Stimulated activated effector memory CD8-positive, alpha-beta T cell treated with anti-CD3 and anti-CD28 coated beads, Interleukin-12 subunit alpha, Interleukin-12 subunit beta, amount 100 ng/mL, for 72 hours (primary cell): Measurements from ENCODE around the gene SLC17A7.

Experiments
- ATAC-seq: fragments of 150-1000 bp; cut with Tn5 transposase; 2 replicates; pipeline ENCODE4 v1.10.0; 2021
- DNase-seq, 2 donors: peaks; one replicate each; pipeline ENCODE4 v3.0.0; 2021 to 2022; ENCODE audit warnings: low spot score in 2 of 2
- H3K27ac Mint-ChIP-seq: one replicate; pipeline ENCODE4 v1.8.0; 2022; ENCODE audit warnings: mild to moderate bottlenecking, mixed read lengths
- H3K36me3 Mint-ChIP-seq: one replicate; pipeline ENCODE4 v1.8.0; 2022; ENCODE audit warnings: mild to moderate bottlenecking, mixed read lengths
- H3K4me1 Mint-ChIP-seq: one replicate; pipeline ENCODE4 v1.8.0; 2022; ENCODE audit warnings: mixed read lengths
- H3K4me3 Mint-ChIP-seq: one replicate; pipeline ENCODE4 v1.8.0; 2022; ENCODE audit warnings: mild to moderate bottlenecking, mixed read lengths
- H3K9me3 Mint-ChIP-seq: one replicate; pipeline ENCODE4 v1.8.0; 2022; ENCODE audit warnings: mixed read lengths

SLC17A7 gene

DNA sequence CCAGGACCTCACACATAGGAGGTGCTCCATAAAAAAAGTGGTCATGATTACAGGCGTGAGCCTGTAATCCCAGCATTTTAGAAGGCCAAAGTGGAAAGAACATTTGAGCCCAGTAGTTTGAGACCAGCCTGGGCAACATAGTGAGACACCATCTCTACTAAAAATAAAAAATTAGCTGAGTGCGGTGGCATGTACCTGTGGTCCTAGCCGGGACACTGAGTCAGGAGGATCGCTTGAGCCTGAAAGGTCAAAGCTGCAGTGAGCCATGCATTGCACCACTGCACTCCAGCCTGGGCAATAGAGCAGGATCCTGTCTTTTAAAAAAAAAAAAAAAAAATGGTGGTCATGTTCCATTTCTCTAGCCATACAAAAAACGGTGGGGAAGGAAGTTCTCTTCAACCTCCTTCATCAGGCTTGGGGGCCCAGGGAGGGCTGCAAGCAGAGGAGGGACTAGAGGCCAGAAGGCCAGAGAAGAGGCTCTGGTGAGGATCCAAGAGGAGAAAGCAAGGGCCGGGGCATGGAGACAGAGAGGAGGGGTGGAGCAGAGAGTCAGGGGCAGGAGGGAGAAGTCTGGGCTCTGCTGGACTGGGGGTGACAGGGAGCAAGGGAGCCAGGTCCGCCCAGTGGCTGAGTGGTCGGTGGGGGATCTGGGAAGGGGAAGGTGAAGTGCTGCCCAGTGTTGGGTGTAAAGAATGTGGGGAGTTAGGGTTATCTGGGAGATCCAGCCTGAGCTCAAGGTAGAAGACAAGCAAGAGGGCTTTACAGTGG lies 44.4 kb downstream of the SLC17A7 start:
- H3K9me3 Mint-ChIP-seq = no peaks in the 10 kb centered on the region
- no peaks in the 10 kb centered on the region for H3K36me3 Mint-ChIP-seq
- ATAC-seq = no peak
- H3K27ac Mint-ChIP-seq = peak overlapping the region; percentile 29
- H3K4me3 Mint-ChIP-seq = no peak overlapping the region
- DNase-seq = no peak
- H3K4me1 Mint-ChIP-seq = peaks cover 11% of the 10 kb centered on the region

DNA sequence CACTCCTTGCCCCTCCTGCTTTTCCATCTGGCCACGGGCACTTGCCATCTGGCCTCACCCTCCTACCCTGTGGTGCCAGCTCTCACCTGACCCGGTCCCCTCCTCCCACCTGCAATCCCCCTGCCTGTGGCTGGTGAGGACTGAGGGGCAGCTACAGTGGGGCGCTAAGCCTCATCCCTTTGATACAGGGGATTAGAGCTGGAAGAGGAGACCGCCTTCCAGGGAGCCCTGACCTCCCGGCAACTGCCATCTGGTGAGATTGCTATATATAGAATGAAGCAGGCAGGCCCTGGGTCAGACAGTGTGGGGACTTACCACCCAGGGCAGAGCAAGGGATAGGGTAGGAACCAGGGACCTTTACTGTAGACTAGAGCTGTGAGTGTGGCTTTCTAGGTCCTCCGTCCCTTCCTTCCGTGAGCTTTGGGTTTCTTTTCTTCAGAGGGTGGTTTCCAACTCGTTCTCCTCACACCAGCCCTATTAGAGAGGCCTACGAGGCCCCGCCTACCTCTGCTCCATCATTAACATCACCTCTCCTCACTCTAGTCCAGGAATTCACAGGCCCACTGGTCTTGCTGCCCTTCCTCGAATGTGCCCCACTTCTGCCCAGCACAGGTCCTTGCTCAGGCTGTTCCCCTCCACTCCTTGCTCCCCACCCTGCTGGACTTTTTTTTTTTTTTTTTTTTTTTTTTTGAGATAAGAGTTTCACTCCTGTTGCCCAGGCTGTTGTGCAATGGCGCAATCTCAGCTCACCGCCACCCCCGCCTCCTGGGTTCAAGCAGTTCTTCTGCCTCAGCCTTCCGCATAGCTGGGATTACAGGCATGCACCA lies 45.5 kb downstream of the SLC17A7 start:
- ATAC-seq = no peak
- no peak for DNase-seq
- H3K9me3 Mint-ChIP-seq = no peaks in the 10 kb centered on the region
- no peak overlapping the region for H3K27ac Mint-ChIP-seq
- H3K4me3 Mint-ChIP-seq = no peak overlapping the region
- peaks cover 18% of the 10 kb centered on the region for H3K4me1 Mint-ChIP-seq
- no peaks in the 10 kb centered on the region for H3K36me3 Mint-ChIP-seq

DNA sequence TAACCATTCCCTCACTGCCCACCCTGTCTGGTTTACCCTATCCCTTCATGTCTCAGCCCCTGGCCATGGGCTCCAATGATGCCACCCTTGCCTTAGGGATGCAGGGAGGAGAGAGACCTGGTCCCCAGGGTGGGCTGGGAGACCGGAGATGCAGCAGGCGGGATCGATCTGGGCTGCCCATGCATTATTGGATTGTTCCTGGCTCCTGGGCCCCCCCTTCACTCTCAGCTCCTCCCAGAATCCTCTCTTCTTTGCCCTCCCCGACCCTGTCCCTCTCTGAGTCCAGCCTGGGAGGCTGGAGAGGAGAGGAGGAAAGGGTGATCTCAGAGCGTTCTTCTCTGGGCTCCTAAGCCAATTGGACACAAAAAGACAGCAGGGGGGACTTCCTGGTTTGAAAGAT lies 47.4 kb downstream of the SLC17A7 start:
- no peaks in the 10 kb centered on the region for H3K9me3 Mint-ChIP-seq
- H3K27ac Mint-ChIP-seq = no peak overlapping the region
- no peak for ATAC-seq
- peaks cover 18% of the 10 kb centered on the region for H3K4me1 Mint-ChIP-seq
- DNase-seq = no peak
- H3K36me3 Mint-ChIP-seq = no peaks in the 10 kb centered on the region
- H3K4me3 Mint-ChIP-seq = no peak overlapping the region

DNA sequence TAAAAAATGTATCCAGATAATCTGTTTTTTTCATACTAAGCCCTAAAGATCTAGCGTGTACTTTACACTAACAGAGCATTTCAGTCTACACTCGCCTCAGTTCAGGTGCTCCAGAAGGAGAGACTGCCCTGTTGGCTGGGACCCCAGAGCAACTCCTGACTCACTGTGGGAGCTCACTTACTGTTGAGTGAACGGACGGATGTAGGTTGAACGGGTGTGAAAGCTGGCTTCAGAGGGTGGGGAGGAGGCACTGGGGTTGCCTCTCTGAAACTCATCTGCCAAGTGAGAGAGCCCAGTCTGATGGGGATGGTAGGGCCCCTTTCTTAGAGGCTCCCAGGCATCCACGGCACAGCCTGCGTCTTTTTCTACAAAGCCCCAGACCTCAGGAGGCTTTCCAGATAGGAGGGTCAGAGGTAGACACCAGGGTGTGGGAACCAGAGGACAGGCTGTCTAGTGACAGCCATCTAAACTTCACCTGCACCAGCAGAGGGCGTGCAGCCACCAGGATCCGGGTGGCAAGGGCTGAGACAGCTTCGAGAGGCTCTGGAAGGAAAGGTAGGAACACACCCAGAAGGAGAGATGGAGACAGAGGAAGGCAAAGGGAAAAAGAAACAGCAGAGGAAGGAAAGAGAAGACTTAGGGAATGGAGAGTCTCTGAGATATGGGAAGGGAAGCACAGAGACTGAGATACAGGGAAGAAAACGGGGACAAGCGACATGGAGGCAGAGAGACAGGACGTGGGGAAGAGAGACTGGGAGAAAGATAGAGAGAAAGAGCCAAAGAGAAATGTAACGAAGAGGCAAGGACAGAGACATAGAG lies 49.5 kb downstream of the SLC17A7 start:
- H3K9me3 Mint-ChIP-seq = no peaks in the 10 kb centered on the region
- DNase-seq (peak; percentile 67 to 81), ATAC-seq (peak; percentile 93)
- H3K27ac Mint-ChIP-seq = peak overlapping the region; percentile 21
- H3K4me1 Mint-ChIP-seq = peaks cover 12% of the 10 kb centered on the region
- no peak overlapping the region for H3K4me3 Mint-ChIP-seq
- H3K36me3 Mint-ChIP-seq = peaks cover 7% of the 10 kb centered on the region

DNA sequence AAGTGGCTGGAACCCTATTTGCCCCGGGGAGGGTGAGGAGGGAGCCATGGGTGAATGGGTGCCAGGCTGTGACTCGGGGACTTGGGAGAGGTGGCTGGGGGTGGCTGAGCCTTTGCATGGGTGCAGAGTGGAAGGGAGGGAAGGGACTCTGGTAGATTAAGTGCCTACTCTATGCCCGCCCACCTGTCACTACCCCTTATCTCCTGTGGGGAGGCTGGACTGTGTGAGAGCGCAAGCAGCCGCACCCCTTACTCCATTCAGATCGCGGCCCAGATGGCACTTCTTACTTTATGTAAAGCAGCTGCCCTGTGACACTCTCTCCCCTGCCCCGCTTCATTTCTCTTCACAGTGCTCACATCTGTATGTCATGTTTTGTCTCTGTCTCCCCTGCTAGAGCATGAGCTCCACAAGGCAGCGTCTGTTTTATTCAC lies 50.4 kb downstream of the SLC17A7 start:
- no peaks in the 10 kb centered on the region for H3K9me3 Mint-ChIP-seq
- peaks cover 7% of the 10 kb centered on the region for H3K36me3 Mint-ChIP-seq
- DNase-seq (no peak), ATAC-seq (no peak)
- H3K27ac Mint-ChIP-seq = no peak overlapping the region
- H3K4me3 Mint-ChIP-seq = no peak overlapping the region
- peaks cover 12% of the 10 kb centered on the region for H3K4me1 Mint-ChIP-seq

DNA sequence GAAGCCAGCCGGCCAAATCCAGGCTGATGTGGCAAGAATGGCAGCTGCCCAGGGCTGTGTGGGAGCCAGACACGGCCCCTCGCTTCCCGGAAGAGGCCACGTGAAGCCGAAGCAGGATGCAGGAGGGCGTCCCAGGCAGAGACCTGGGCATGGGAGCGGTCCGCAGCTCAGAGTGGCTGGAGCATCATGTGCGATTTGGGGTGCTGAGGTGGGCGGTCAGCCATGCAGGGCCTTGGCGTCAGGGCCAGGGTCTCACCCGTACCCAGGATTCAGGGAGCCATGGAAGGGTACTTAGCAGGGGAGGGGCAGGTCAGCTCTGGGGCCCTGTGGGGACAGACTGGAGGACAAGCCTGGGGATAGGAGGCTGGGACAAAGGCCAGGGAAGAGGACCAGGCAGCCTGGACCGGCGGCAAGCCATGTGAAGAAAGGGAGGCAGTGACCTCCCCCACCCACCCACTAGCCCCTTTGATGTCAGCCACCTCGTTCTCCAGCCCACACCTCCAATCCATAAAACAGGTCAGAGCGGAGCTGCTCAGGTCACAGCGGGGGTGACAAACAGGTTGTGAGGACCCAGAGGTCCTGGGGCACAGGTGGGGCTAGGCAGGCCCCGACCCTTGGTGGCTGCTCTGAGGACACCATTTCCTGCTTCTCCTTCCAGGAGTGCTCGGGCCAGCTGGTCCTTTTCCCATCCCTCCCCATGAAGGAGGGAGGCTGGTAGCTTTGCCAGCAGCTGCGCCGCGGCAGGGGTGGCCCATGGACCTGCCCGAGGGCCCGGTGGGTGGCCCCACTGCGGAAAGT lies 51.0 kb downstream of the SLC17A7 start:
- Mint-ChIP-seq H3K4me3 (no peak overlapping the region), H3K36me3 (peaks cover 7% of the 10 kb centered on the region), H3K4me1 (peaks cover 12% of the 10 kb centered on the region), H3K27ac (peak overlapping the region; percentile 63), H3K9me3 (no peaks in the 10 kb centered on the region)
- ATAC-seq (no peak), DNase-seq (no peak)

DNA sequence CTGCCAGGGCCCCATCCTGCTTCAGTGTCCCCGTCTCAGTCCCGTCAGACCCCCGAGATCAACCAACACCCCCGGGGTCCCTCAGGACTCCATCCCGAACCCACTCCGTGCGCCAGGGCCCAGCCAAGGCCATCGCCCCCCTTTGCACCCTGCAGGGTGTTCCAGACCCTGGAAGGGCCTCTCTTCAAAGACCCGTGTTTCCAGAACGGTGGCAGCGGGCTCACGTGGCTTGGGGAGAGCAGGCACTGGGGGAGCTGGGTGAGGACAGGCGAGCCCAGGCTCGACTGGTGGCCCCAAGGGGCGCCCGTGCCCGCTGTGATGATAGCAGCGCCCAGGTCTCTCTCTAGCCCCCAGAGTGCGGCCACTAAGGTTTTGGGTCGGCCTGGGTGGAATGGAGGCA lies 51.9 kb downstream of the SLC17A7 start:
- Mint-ChIP-seq H3K4me3 (no peak overlapping the region), H3K27ac (no peak overlapping the region), H3K36me3 (peaks cover 7% of the 10 kb centered on the region), H3K9me3 (no peaks in the 10 kb centered on the region), H3K4me1 (peaks cover 12% of the 10 kb centered on the region)
- DNase-seq (no peak), ATAC-seq (no peak)

DNA sequence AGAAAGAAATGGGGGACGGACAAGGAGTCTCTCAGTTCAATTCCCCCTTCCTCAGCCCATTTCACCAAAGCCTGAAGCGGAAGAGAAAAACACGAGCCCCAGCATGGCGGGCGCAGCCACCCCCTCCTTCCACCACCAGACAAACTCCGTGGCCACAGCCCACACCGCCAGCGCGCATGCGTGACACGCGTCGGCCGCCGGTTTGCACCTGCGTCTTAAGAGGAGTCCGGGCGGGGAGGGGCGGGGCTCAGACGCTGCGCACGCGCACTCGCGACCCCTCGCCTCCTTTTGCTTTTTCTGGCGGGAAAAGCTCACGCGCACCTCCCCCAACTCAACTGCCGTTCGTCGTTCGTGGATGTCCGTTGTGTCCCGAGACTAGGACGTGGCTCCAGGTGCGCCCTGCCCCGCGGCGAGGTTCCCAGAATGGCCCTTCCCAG lies 53.4 kb downstream of the SLC17A7 start, which contains the start of gene KASH5:
KASH5 (plus strand) TSS at position 314 of the 437 bp plus-strand sequence. CDS start 2,635 bp downstream, outside the sequence.
- H3K4me1 Mint-ChIP-seq = peaks cover 12% of the 10 kb centered on the region
- ATAC-seq (peak; percentile 45), DNase-seq (peak; percentile 38 to 86)
- H3K36me3 Mint-ChIP-seq = peaks cover 7% of the 10 kb centered on the region
- peak within 1 kb of the TSS; percentile 33 for H3K4me3 Mint-ChIP-seq
- H3K9me3 Mint-ChIP-seq = no peaks in the 10 kb centered on the region
- no peak within 1 kb of the TSS for H3K27ac Mint-ChIP-seq

DNA sequence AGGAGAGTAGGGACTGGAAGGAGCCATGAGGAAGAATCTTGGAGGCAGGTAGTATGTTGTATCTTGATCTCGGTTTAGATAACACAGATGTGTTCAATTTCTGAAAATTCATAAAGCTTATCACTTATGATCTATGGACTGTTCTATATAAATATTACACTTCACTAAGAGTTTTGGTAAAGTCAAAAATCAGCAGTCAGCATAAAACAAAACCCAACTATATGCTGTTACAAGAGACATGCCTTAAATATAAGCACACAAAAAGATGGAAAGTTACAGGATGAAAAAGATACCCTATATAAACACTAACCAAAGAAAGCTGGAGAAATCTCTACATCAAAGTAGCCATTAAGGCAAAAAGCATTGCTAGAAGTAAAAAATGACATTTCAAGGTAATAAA lies 57.7 kb downstream of the SLC17A7 start:
- no peak overlapping the region for H3K4me3 Mint-ChIP-seq
- H3K9me3 Mint-ChIP-seq = peaks cover 7% of the 10 kb centered on the region
- H3K36me3 Mint-ChIP-seq = peaks cover 7% of the 10 kb centered on the region
- DNase-seq (no peak), ATAC-seq (no peak)
- no peaks in the 10 kb centered on the region for H3K4me1 Mint-ChIP-seq
- no peak overlapping the region for H3K27ac Mint-ChIP-seq

DNA sequence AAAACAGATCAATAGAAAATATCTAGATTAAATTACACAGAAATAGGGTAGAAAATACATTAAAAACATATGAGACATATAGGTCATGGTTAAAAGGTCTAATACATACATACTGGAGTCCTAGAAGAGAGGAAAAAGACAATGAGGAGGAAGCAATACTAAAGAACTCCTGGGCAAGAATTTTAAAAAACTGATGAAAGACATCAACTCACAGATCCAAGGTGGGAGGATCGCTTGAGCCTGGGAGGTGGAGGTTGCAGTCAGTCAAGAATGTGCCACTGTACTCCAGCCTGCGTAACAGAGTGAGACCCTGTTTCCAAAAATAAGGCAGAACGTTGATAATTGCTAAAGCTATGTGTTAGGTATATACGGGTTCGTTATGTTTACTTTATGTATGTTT lies 58.7 kb downstream of the SLC17A7 start:
- no peaks in the 10 kb centered on the region for H3K4me1 Mint-ChIP-seq

DNA sequence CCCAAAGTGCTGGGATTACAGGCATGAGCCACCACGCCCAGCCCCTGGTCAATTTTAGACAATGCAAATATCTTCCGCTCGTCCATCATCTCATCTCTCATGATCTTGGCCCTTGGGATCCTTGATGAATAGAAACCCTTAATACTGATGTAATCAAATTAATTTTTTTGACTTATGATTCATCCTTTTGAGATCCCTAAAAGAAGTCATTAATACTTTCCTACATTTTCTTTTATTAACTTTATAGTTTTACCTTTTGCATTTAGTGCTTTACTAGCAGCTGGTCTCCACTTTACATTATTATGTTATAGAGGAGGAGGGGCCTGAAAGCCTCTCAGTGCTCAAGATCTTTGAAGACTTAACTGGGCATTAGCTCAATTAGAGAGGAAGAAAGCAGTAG lies 60.9 kb downstream of the SLC17A7 start:
- no peaks in the 10 kb centered on the region for H3K36me3 Mint-ChIP-seq
- ATAC-seq = no peak

More for the DNA sequence above, 58.7 kb downstream of the SLC17A7 start:
- H3K9me3 Mint-ChIP-seq = peaks cover 7% of the 10 kb centered on the region
- DNase-seq (no peak), ATAC-seq (no peak)
- H3K36me3 Mint-ChIP-seq = peaks cover under 1% of the 10 kb centered on the region
- no peak overlapping the region for H3K27ac Mint-ChIP-seq
- H3K4me3 Mint-ChIP-seq = no peak overlapping the region

More for the DNA sequence above, 60.9 kb downstream of the SLC17A7 start:
- no peak for DNase-seq
- Mint-ChIP-seq H3K4me1 (no peaks in the 10 kb centered on the region), H3K27ac (peak overlapping the region; percentile 23), H3K4me3 (no peak overlapping the region), H3K9me3 (peaks cover 7% of the 10 kb centered on the region)
